Ishikawa (cell line): ENCODE results near the gene LAMP5.

Source experiments
- CEBPB ChIP-seq: IDR thresholded peaks from 2 replicates; pipeline ENCODE4 v1.6.1; 2012
- CREB1 ChIP-seq: IDR thresholded peaks from 2 replicates; pipeline ENCODE4 v1.6.1; 2012; ENCODE audit warnings: low read depth
- EGR1 ChIP-seq: IDR thresholded peaks from 2 replicates; pipeline ENCODE4 v1.6.1; 2012
- EP300 ChIP-seq: IDR thresholded peaks from 2 replicates; pipeline ENCODE4 v1.6.1; 2012; ENCODE audit warnings: borderline replicate concordance
- FOXM1 ChIP-seq: IDR thresholded peaks from 2 replicates; pipeline ENCODE4 v1.6.1; 2012; ENCODE audit warnings: low read depth, borderline replicate concordance
- NFIC ChIP-seq: IDR thresholded peaks from 2 replicates; pipeline ENCODE4 v1.6.1; 2012
- RAD21 ChIP-seq: IDR thresholded peaks from 2 replicates; pipeline ENCODE4 v1.6.1; 2012; ENCODE audit warnings: low read depth
- REST ChIP-seq: IDR thresholded peaks from 2 replicates; pipeline ENCODE4 v1.6.1; 2012; ENCODE audit warnings: low read depth, mild to moderate bottlenecking
- TAF1 ChIP-seq: IDR thresholded peaks from 2 replicates; pipeline ENCODE4 v1.6.1; 2012; ENCODE audit warnings: low read depth, mild to moderate bottlenecking
- TCF12 ChIP-seq: IDR thresholded peaks from 2 replicates; pipeline ENCODE4 v1.6.1; 2012; ENCODE audit warnings: low read depth
- TEAD4 ChIP-seq: IDR thresholded peaks from 2 replicates; pipeline ENCODE4 v1.6.1; 2012
- YY1 ChIP-seq: IDR thresholded peaks from 2 replicates; pipeline ENCODE4 v1.6.1; 2012; ENCODE audit warnings: low read depth
- ZBTB7A ChIP-seq: IDR thresholded peaks from 2 replicates; pipeline ENCODE4 v1.6.1; 2012; ENCODE audit warnings: low read depth
- TF ChIP-seq, protein P1 (sequence below): IDR thresholded peaks from 2 replicates; pipeline ENCODE4 v1.6.1; 2012
- TF ChIP-seq, protein P2 (sequence below): IDR thresholded peaks from 2 replicates; pipeline ENCODE4 v1.6.1; 2012

Gene LAMP5

GRCh38 chr20:9495701-9496100 is 18.7 kb upstream of the LAMP5 start:
- TF ChIP-seq FOXM1 (no peak), RAD21 (no peak), CREB1 (no peak), TEAD4 (no peak), TAF1 (no peak), EGR1 (no peak), EP300 (no peak), ZBTB7A (no peak), REST (no peak), YY1 (no peak), NFIC (no peak), CEBPB (no peak), TCF12 (no peak)
- TF ChIP-seq, protein P1, sequence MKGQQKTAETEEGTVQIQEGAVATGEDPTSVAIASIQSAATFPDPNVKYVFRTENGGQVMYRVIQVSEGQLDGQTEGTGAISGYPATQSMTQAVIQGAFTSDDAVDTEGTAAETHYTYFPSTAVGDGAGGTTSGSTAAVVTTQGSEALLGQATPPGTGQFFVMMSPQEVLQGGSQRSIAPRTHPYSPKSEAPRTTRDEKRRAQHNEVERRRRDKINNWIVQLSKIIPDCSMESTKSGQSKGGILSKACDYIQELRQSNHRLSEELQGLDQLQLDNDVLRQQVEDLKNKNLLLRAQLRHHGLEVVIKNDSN: no peak
- TF ChIP-seq, protein P2, sequence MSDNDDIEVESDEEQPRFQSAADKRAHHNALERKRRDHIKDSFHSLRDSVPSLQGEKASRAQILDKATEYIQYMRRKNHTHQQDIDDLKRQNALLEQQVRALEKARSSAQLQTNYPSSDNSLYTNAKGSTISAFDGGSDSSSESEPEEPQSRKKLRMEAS: no peak

GRCh38 chr20:9496155-9496554 is 18.2 kb upstream of the LAMP5 start:
- TF ChIP-seq, protein P1: no peak
- TF ChIP-seq TEAD4 (no peak), EGR1 (no peak), NFIC (no peak), ZBTB7A (no peak), TAF1 (no peak), REST (no peak), CEBPB (no peak), EP300 (no peak), TCF12 (no peak), FOXM1 (no peak), RAD21 (no peak), YY1 (no peak), CREB1 (no peak)
- TF ChIP-seq, protein P2: no peak

- TF ChIP-seq ZBTB7A (no peak), YY1 (no peak), NFIC (no peak), REST (no peak), TCF12 (no peak), EP300 (no peak), CEBPB (no peak), TAF1 (no peak), EGR1 (no peak), CREB1 (no peak), FOXM1 (no peak), RAD21 (no peak), TEAD4 (no peak)
- TF ChIP-seq, protein P1: no peak
- TF ChIP-seq, protein P2: no peak
Observed at GRCh38 chr20:9498322-9498721, 16.1 kb upstream of the LAMP5 start.
